HepG2 (cell line): ENCODE measurements around the gene ZNF334. TPM values are rescaled to one million over a fixed set of nuclear protein-coding genes. Genes with fewer than 3 reads are reported as not detected.
A peak's percentile ranks its signal among the peaks of the same experiment; 100 is the strongest.

Experiments used
- ATAC-seq: fragments of 200-7000 bp; cut with Tn5 transposase; 3 replicates; pipeline ENCODE4 v1.9.1; 2020; ENCODE audit warnings: mild to moderate bottlenecking, moderate library complexity
- BruUV-seq: library from RNA; stranded (reverse); fragments of 400-500 nt; replicated peaks from 2 replicates; lab custom pipeline; 2021; lab: Mats Ljungman, UMichigan
- CTCF ChIA-PET: fragments of 300-600 bp; formaldehyde crosslinking; extraction: SDS; loops from one replicate; lab custom pipeline; 2021; ENCODE audit warnings: low total read pairs, inconsistent platforms, low intra/inter-chr PET ratio; lab: Yijun Ruan, JAX
- POLR2A ChIA-PET: fragments of 350-600 bp; sonication (Branson Sonifier 250); formaldehyde crosslinking; loops from one replicate; lab custom pipeline; 2020; ENCODE audit warnings: antibody characterized with exemption, inconsistent platforms; lab: Yijun Ruan, JAX
- DNase-seq: peaks from one replicate; pipeline ENCODE4 v3.0.0-alpha.2; 2015; ENCODE audit warnings: low spot score
- FAIRE-seq: peaks from 3 replicates; lab custom pipeline; 2011; peaks lifted over from hg19 to GRCh38; lab: Jason Lieb, UNC
- H2AFZ ChIP-seq: one replicate; pipeline ENCODE4 v1.6.1; 2011; ENCODE audit warnings: low read length, inconsistent platforms
- H3K27ac ChIP-seq: fragments of 300-600 bp; 3 replicates; pipeline ENCODE4 v1.8.0; 2011; ENCODE audit warnings: mixed run types, mild to moderate bottlenecking, mixed read lengths, low read length, inconsistent platforms; ENCODE audit not compliant: insufficient read depth; ENCODE audit errors: extremely low read length
- H3K27me3 ChIP-seq, 2 experiments: fragments of 200-600 bp in 1 of 2; 2 replicates in 1 of 2; 3 replicates in 1 of 2; pipeline versions ENCODE4 v1.6.0 to v1.8.0; 2011; ENCODE audit warnings: low read length in 2 of 2, mild to moderate bottlenecking in 2 of 2, moderate library complexity in 2 of 2, inconsistent platforms in 1 of 2; ENCODE audit not compliant: insufficient read depth in 2 of 2, control insufficient read depth in 1 of 2
- H3K36me3 ChIP-seq, 2 experiments: fragments of 200-600 bp in 1 of 2; replicated peaks in 1 of 2; 2 replicates in 1 of 2; 3 replicates in 1 of 2; pipeline versions ENCODE4 v1.5.1 to v1.8.0; 2011; ENCODE audit warnings: low read length in 2 of 2, inconsistent platforms in 1 of 2; ENCODE audit not compliant: insufficient read depth in 2 of 2, control insufficient read depth in 1 of 2
- H3K4me1 ChIP-seq: 2 replicates; pipeline ENCODE4 v1.5.1; 2012; ENCODE audit warnings: low read length, inconsistent platforms; ENCODE audit not compliant: insufficient read depth
- H3K4me2 ChIP-seq: 2 replicates; pipeline ENCODE4 v1.6.0; 2011; ENCODE audit warnings: low read depth, low read length, inconsistent platforms
- H3K4me3 ChIP-seq, 3 experiments: fragments of 200-600 bp in 1 of 3; sonication (generic), shearing (Covaris generic) in 1 of 3; replicated peaks in 1 of 3; 2 replicates each; pipeline ENCODE4 v1.5.1; 2011 to 2016; ENCODE audit warnings: low read length in 3 of 3, inconsistent platforms in 2 of 3, low read depth in 2 of 3, mild to moderate bottlenecking in 2 of 3, control low read depth in 1 of 3, mixed read lengths in 1 of 3; ENCODE audit not compliant: insufficient read depth in 1 of 3
- H3K79me2 ChIP-seq: one replicate; pipeline ENCODE4 v1.6.1; 2011; ENCODE audit warnings: low read length, inconsistent platforms; ENCODE audit not compliant: insufficient read depth
- H3K9ac ChIP-seq: 2 replicates; pipeline ENCODE4 v1.6.0; 2011; ENCODE audit warnings: mild to moderate bottlenecking, low read depth, low read length, inconsistent platforms; ENCODE audit not compliant: insufficient read depth
- H3K9me3 ChIP-seq: 2 replicates; pipeline ENCODE4 v1.5.1; 2012; ENCODE audit warnings: mild to moderate bottlenecking, low read length
- H4K20me1 ChIP-seq: 2 replicates; pipeline ENCODE4 v1.6.0; 2011; ENCODE audit warnings: inconsistent platforms, mild to moderate bottlenecking, low read length, moderate library complexity; ENCODE audit not compliant: insufficient read depth
- AGO1 ChIP-seq: fragments of 200-400 bp; formaldehyde crosslinking; IDR thresholded peaks from 2 replicates; pipeline ENCODE4 v1.6.1; 2017; ENCODE audit warnings: mild to moderate bottlenecking, low read depth, low read length, moderate library complexity; ENCODE audit not compliant: poor library complexity, severe bottlenecking
- FOXO4 ChIP-seq: sonication (generic); formaldehyde crosslinking; conservative IDR thresholded peaks from 2 replicates; pipeline ENCODE4 v1.8.1; 2023; ENCODE audit warnings: missing genetic modification reagents
- HNRNPLL ChIP-seq: fragments of 200-400 bp; formaldehyde crosslinking; IDR thresholded peaks from 2 replicates; pipeline ENCODE4 v1.6.1; 2017; ENCODE audit warnings: mild to moderate bottlenecking, low read depth, low read length; ENCODE audit not compliant: poor library complexity, severe bottlenecking
- NCOA2 ChIP-seq: sonication (generic); formaldehyde crosslinking; IDR thresholded peaks from 2 replicates; pipeline ENCODE4 v1.8.0; 2022; ENCODE audit warnings: inconsistent platforms
- PHF20 ChIP-seq: sonication (generic); formaldehyde crosslinking; IDR thresholded peaks from 2 replicates; pipeline ENCODE4 v1.5.0; 2020; ENCODE audit warnings: mild to moderate bottlenecking, missing genetic modification reagents
- SMAD1 ChIP-seq: sonication (generic); formaldehyde crosslinking; IDR thresholded peaks from 2 replicates; pipeline ENCODE4 v1.4.0; 2020; ENCODE audit warnings: missing genetic modification reagents, low read depth, mild to moderate bottlenecking, borderline replicate concordance
- ZNF280B ChIP-seq: sonication (generic); formaldehyde crosslinking; IDR thresholded peaks from 2 replicates; pipeline ENCODE4 v1.5.0; 2020; ENCODE audit warnings: missing genetic modification reagents, mild to moderate bottlenecking, borderline replicate concordance
- ZNF552 ChIP-seq: sonication (generic); formaldehyde crosslinking; IDR thresholded peaks from 2 replicates; pipeline ENCODE4 v1.9.0; 2022; ENCODE audit warnings: missing genetic modification reagents, mild to moderate bottlenecking, borderline replicate concordance
- ZNF687 ChIP-seq: sonication (generic); formaldehyde crosslinking; IDR thresholded peaks from 2 replicates; pipeline ENCODE4 v1.5.1; 2020; ENCODE audit warnings: mild to moderate bottlenecking, missing genetic modification reagents, moderate library complexity
- ZSCAN30 ChIP-seq: sonication (generic); formaldehyde crosslinking; IDR thresholded peaks from 2 replicates; pipeline ENCODE4 v1.5.0; 2020; ENCODE audit warnings: mild to moderate bottlenecking, missing genetic modification reagents
- WGBS: methylation state at CpG from one replicate; pipeline ENCODE4 v1.1.6; 2017; ENCODE audit warnings: low lambda C conversion rate; 5-methylcytosine and 5-hydroxymethylcytosine counted together
- in situ Hi-C: cut with HindIII; loops from 2 replicates; pipeline ENCODE4 v1.10.0; 2017; ENCODE audit warnings: low pct_unique_long_range_greater_than_20kb; ENCODE audit not compliant: extremely low pct_ligation_motif_present
- intact Hi-C: fragments of 100-400 bp; cut with micrococcal nuclease; formaldehyde crosslinking; loops from one replicate; pipeline ENCODE4 v1.10.0; 2022; ENCODE audit not compliant: unreplicated experiment
- polyA plus RNA-seq, 8 experiments: library from polyadenylated mRNA; depleted of rRNA in 3 of 8; stranded (reverse) in 7 of 8; unstranded in 1 of 8; fragments of >200 nt; fragmentation: Illumina TruSeq in 4 of 8; extraction: Trizol in 4 of 8; gene quantifications; 2 replicates each; pipeline versions ENCODE4 v1.2.1 to v1.2.3, GENCODE V29; 2011 to 2016; ENCODE audit warnings: low read depth in 4 of 8, missing spikeins in 1 of 8, mixed read lengths in 1 of 8; ENCODE audit not compliant: insufficient read depth in 1 of 8
- total RNA-seq, 5 experiments: library from RNA; depleted of rRNA; stranded (reverse); fragments of >200 nt; fragmentation: Illumina TruSeq; extraction: Trizol; gene quantifications; 2 replicates each; pipeline ENCODE4 v1.2.3, GENCODE V29; 2016; ENCODE audit warnings: low read depth in 1 of 5

ZNF334 gene
- total and polyA plus RNA-seq, 2 of the 13 experiments (the other 11 are each of a cell fraction or from before 2014, with no cell fraction given), result 4.8 to 7.8 TPM

GRCh38 chr20:46545827-46546138 lies 32.4 kb upstream of the ZNF334 start:
- Histone ChIP-seq H3K9ac (no peak overlapping the region), H3K4me2 (no peak overlapping the region), H3K79me2 (no peaks in the 10 kb centered on the region), H3K36me3 (no peaks in the 10 kb centered on the region), H4K20me1 (no peaks in the 10 kb centered on the region), H3K4me1 (peaks cover 31% of the 10 kb centered on the region), H3K27me3 (peaks cover 5 to 21% of the 10 kb centered on the region in 2 experiments; a peak in 3 of 5 replicates), H3K27ac (no peak overlapping the region), H2AFZ (no peak overlapping the region), H3K9me3 (no peaks in the 10 kb centered on the region), H3K4me3 (no peak overlapping the region)
- in situ Hi-C loops (no loop called here), intact Hi-C loops (no loop called here)
- WGBS, result 80% methylated on average over 1 of the region's 9 CpGs
- ATAC-seq, result peak; percentile 38; the same call in 2 of the 3 replicates
- CTCF ChIA-PET, result interaction anchor here (2.6 kb wide), 1 partner anchor 135 kb away, joined by 14 read pairs; no protein-coding TSS in a partner anchor
- FAIRE-seq, result no peak
- BruUV-seq, result no TSS peak
- no peak for TF ChIP-seq NCOA2 (CRISPR knock-in tag)
- 0 out of 2 replicates have a peak, but pooled peaks have one; percentile 30 for TF ChIP-seq SMAD1 (CRISPR knock-in tag)
- 0 out of 2 replicates have a peak, but pooled peaks have one; percentile 43 for TF ChIP-seq FOXO4 (CRISPR knock-in tag)
- 0 out of 2 replicates have a peak, but pooled peaks have one; percentile 25 for TF ChIP-seq ZNF552 (CRISPR knock-in tag)
- peak; percentile 50 for TF ChIP-seq AGO1
- no peak for TF ChIP-seq PHF20 (CRISPR knock-in tag)
- TF ChIP-seq ZNF280B, result peak; percentile 63; the same call in 1 of the 2 replicates
- TF ChIP-seq HNRNPLL, result peak; percentile 19
- peak; percentile 45 for TF ChIP-seq ZNF687 (CRISPR knock-in tag)
- TF ChIP-seq ZSCAN30 (CRISPR knock-in tag), result no peak
- POLR2A ChIA-PET, result interaction anchor here (2.0 kb wide), 1 partner anchor 13 kb away, joined by 7 read pairs; no protein-coding TSS in a partner anchor
- no peak for DNase-seq
